ENCODE results near the gene COLEC11.

COLEC11 gene

GRCh38 chr2:3641841-3642421 is 47.0 kb downstream of the COLEC11 start:
- H3K27ac ChIP-seq, result no peak overlapping the region
- TF ChIP-seq ZFX (IDR thresholded peaks at IDR 0.05; ENCODE audit: borderline replicate concordance) (no peak), CTCF (IDR thresholded peaks at IDR 0.05) (no peak)

GRCh38 chr2:3642521-3643215 is 47.8 kb downstream of the COLEC11 start:
- TF ChIP-seq ZFX (IDR thresholded peaks at IDR 0.05; ENCODE audit: borderline replicate concordance) (no peak), CTCF (IDR thresholded peaks at IDR 0.05) (no peak)

GRCh38 chr2:3643371-3644245 is 48.7 kb downstream of the COLEC11 start:
- no peak for TF ChIP-seq CTCF (IDR thresholded peaks at IDR 0.05)
- no peak for TF ChIP-seq ZFX (IDR thresholded peaks at IDR 0.05; ENCODE audit: borderline replicate concordance)
- H3K27ac ChIP-seq, result no peak overlapping the region

More at GRCh38 chr2:3642521-3643215, 47.8 kb downstream of the COLEC11 start:
- H3K27ac ChIP-seq, result no peak overlapping the region

DNA sequence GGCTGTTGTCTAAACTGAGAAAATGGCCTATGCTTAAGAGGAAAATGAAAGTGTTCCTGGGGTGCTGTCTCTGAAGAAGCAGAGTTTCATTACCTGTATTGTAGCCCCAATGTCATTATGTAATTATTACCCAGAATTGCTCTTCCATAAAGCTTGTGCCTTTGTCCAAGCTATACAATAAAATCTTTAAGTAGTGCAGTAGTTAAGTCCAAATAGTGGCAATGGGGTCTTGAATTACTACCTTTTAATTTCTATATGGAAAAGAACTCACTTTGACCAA is 49.3 kb downstream of the COLEC11 start:
- H3K27ac ChIP-seq, result no peak overlapping the region
- TF ChIP-seq CTCF (IDR thresholded peaks at IDR 0.05) (no peak), ZFX (IDR thresholded peaks at IDR 0.05; ENCODE audit: borderline replicate concordance) (no peak)

DNA sequence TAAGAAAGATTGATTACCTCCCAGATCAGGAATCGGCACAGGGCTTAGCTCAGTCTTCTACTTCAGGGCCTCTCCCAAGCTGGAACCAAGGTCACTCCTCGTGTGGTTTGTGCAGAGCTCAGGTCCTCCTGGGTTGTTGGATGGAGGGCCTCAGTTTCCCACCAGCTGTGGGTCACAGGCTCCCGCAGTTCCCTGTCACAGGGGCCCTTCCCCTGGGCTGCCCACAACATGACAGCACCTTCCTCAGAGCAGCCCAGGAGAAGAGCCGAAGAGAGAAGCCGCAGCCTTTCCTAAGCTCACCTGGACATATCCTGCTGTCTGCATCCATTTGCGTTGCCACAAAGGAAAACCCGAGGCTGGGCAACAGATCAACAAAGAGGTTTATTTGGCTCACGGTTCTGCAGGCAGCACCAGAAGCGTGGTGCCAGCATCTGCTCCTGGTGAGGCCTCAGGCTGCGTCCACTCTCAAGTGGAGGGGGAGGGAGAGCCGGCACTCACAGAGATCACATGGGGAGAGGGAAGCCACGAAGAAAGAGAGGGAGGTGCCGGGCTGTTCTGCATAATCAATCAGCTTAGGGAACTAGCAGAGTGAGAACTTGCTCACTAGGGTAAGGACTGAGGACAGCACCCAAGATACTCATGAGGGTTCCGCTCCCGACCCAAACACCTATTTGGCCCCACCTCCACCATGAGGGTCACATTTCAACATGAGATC is 50.1 kb downstream of the COLEC11 start:
- TF ChIP-seq CTCF (IDR thresholded peaks at IDR 0.05) (no peak), ZFX (IDR thresholded peaks at IDR 0.05; ENCODE audit: borderline replicate concordance) (no peak)

DNA sequence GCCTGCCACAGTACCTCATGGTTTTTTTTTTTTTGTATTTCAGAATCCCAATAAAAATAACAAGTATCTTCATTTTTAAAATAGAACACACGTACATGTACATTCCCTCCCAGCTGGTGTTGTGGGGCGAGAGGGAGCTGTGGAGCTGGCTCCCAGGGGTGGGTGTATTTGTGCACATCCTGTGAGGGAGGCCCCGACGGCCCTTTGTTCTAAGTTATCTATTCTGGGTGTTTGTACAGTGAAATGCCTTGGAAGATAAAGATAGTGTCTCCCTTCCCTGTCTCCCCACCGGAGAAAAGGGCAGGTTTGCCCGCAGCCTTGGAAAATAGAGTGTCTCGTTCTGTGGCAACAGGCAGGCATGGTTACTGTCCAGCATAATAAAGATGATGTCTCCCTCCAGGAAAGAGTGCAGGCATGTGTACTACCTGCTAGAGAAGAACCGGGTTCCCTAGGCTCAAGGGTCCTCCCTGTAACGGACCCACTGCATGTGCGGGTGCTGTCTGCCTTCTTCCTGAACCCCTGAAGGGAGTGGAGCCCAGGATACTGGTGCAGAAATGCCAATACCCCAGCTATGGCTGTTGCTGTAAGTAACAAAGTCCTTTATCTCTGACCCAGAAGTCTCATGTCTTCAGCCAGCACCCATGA is 51.0 kb downstream of the COLEC11 start:
- no peak overlapping the region for H3K27ac ChIP-seq
- TF ChIP-seq CTCF (IDR thresholded peaks at IDR 0.05) (no peak), ZFX (IDR thresholded peaks at IDR 0.05; ENCODE audit: borderline replicate concordance) (no peak)

More for the DNA sequence above, 50.1 kb downstream of the COLEC11 start:
- H3K27ac ChIP-seq, result no peak overlapping the region
